GDM1 (cell line): ENCODE measurements around the gene ZNF366.

Experiments used
- DNase-seq: peaks from one replicate; lab custom pipeline; 2025; lab: John Stamatoyannopoulos, UW

Gene ZNF366

GRCh38 chr5:72465066-72465465, 42.1 kb downstream of the ZNF366 start:
- no peak for DNase-seq

- no peak for DNase-seq
Measured at GRCh38 chr5:72464071-72464470, 43.1 kb downstream of the ZNF366 start.

GRCh38 chr5:72463449-72464052, 43.7 kb downstream of the ZNF366 start:
- DNase-seq = no peak

GRCh38 chr5:72460413-72460812, 46.8 kb downstream of the ZNF366 start:
- DNase-seq = no peak

- no peak for DNase-seq
Measured at GRCh38 chr5:72459913-72460312, 47.3 kb downstream of the ZNF366 start.

- DNase-seq = no peak
Measured at GRCh38 chr5:72459089-72459661, 48.0 kb downstream of the ZNF366 start.

GRCh38 chr5:72458407-72458806, 48.8 kb downstream of the ZNF366 start:
- DNase-seq = no peak

- DNase-seq = no peak
Measured at GRCh38 chr5:72457491-72457890, 49.7 kb downstream of the ZNF366 start.

- DNase-seq = no peak
Measured at GRCh38 chr5:72456391-72457074, 50.7 kb downstream of the ZNF366 start.

- no peak for DNase-seq
Measured at GRCh38 chr5:72455476-72455875, 51.7 kb downstream of the ZNF366 start.

- no peak for DNase-seq
Measured at GRCh38 chr5:72454996-72455395, 52.2 kb downstream of the ZNF366 start.

GRCh38 chr5:72453246-72453775, 53.9 kb downstream of the ZNF366 start:
- no peak for DNase-seq

GRCh38 chr5:72452515-72453245, 54.5 kb downstream of the ZNF366 start:
- DNase-seq = no peak

- DNase-seq = no peak
Measured at GRCh38 chr5:72451741-72452505, 55.3 kb downstream of the ZNF366 start.

GRCh38 chr5:72448368-72448767, 58.8 kb downstream of the ZNF366 start:
- DNase-seq = no peak

GRCh38 chr5:72447751-72448150, 59.5 kb downstream of the ZNF366 start:
- DNase-seq = no peak

GRCh38 chr5:72445969-72446368, 61.2 kb downstream of the ZNF366 start:
- DNase-seq = no peak

- DNase-seq = no peak
Measured at GRCh38 chr5:72443883-72444282, 63.3 kb downstream of the ZNF366 start.

- DNase-seq = no peak
Measured at GRCh38 chr5:72441862-72442540, 65.2 kb downstream of the ZNF366 start.

GRCh38 chr5:72441094-72441723, 66.0 kb downstream of the ZNF366 start:
- no peak for DNase-seq

- no peak for DNase-seq
Measured at GRCh38 chr5:72440207-72440638, 67.0 kb downstream of the ZNF366 start.
